Measurements from ENCODE around the gene MEGF9.

GRCh38 chr9:120574473-120574872 lies 139.8 kb downstream of the MEGF9 start:
- TF ChIP-seq CTCF (IDR thresholded peaks at IDR 0.05) (no peak), EP300 (IDR thresholded peaks at IDR 0.05) (no peak), POLR2A (IDR thresholded peaks at IDR 0.05) (no peak), POLR2AphosphoS5 (IDR thresholded peaks at IDR 0.05) (no peak)

Data from gastroesophageal sphincter (tissue), 3 donors.